Astrocyte (in vitro differentiated cells and primary cell): ENCODE data around the gene CD320. TPM values are rescaled to one million over a fixed set of nuclear protein-coding genes. Genes with fewer than 3 reads are reported as not detected.

ENCODE experiments used
- DNase-seq: peaks from one replicate; pipeline ENCODE4 v3.0.0-alpha.2; 2010; ENCODE audit warnings: low read depth
- FAIRE-seq: peaks from 2 replicates; lab custom pipeline; 2011; peaks lifted over from hg19 to GRCh38; lab: Jason Lieb, UNC
- H2AFZ ChIP-seq: 2 replicates; pipeline ENCODE4 v1.6.0; 2012; ENCODE audit warnings: low read depth, low read length, inconsistent platforms
- H3K27ac ChIP-seq: 2 replicates; pipeline ENCODE4 v1.5.1; 2011; ENCODE audit warnings: low read depth, low read length, inconsistent platforms
- H3K27me3 ChIP-seq: 2 replicates; pipeline ENCODE4 v1.6.0; 2011; ENCODE audit warnings: low read length, inconsistent platforms; ENCODE audit not compliant: insufficient read depth
- H3K36me3 ChIP-seq: 2 replicates; pipeline ENCODE4 v1.5.1; 2011; ENCODE audit warnings: low read length, inconsistent platforms; ENCODE audit not compliant: insufficient read depth
- H3K4me1 ChIP-seq: 2 replicates; pipeline ENCODE4 v1.5.1; 2011; ENCODE audit warnings: low read length, inconsistent platforms; ENCODE audit not compliant: insufficient read depth
- H3K4me2 ChIP-seq: 2 replicates; pipeline ENCODE4 v1.6.0; 2012; ENCODE audit warnings: low read length, inconsistent platforms
- H3K4me3 ChIP-seq: 2 replicates; pipeline ENCODE4 v1.5.1; 2011; ENCODE audit warnings: low read depth, mild to moderate bottlenecking, low read length, inconsistent platforms; ENCODE audit not compliant: insufficient read depth
- H3K79me2 ChIP-seq: 2 replicates; pipeline ENCODE4 v1.6.0; 2012; ENCODE audit warnings: mild to moderate bottlenecking, low read length, inconsistent platforms; ENCODE audit not compliant: insufficient read depth
- H3K9ac ChIP-seq: 2 replicates; pipeline ENCODE4 v1.6.0; 2012; ENCODE audit warnings: mild to moderate bottlenecking, low read length, inconsistent platforms
- H3K9me3 ChIP-seq: 2 replicates; pipeline ENCODE4 v1.5.1; 2012; ENCODE audit warnings: low read depth, mild to moderate bottlenecking, low read length, inconsistent platforms; ENCODE audit not compliant: insufficient read depth
- H4K20me1 ChIP-seq: 2 replicates; pipeline ENCODE4 v1.6.0; 2012; ENCODE audit warnings: low read length, inconsistent platforms; ENCODE audit not compliant: insufficient read depth
- H3K27ac Mint-ChIP-seq: one replicate; pipeline ENCODE4 v1.8.0; 2021; ENCODE audit warnings: mild to moderate bottlenecking, mixed read lengths; ENCODE audit not compliant: unreplicated experiment
- H3K27me3 Mint-ChIP-seq: one replicate; pipeline ENCODE4 v1.8.0; 2021; ENCODE audit warnings: low read depth, mixed read lengths; ENCODE audit not compliant: unreplicated experiment
- H3K36me3 Mint-ChIP-seq: one replicate; pipeline ENCODE4 v1.8.0; 2021; ENCODE audit warnings: low read depth, mixed read lengths; ENCODE audit not compliant: unreplicated experiment
- H3K4me1 Mint-ChIP-seq: one replicate; pipeline ENCODE4 v1.8.0; 2021; ENCODE audit warnings: low read depth, mixed read lengths; ENCODE audit not compliant: unreplicated experiment
- H3K4me3 Mint-ChIP-seq: one replicate; pipeline ENCODE4 v1.8.0; 2021; ENCODE audit warnings: mild to moderate bottlenecking, moderate library complexity, mixed read lengths; ENCODE audit not compliant: unreplicated experiment
- H3K9me3 Mint-ChIP-seq: one replicate; pipeline ENCODE4 v1.8.0; 2021; ENCODE audit warnings: mild to moderate bottlenecking, mixed read lengths; ENCODE audit not compliant: unreplicated experiment
- CTCF ChIP-seq: IDR thresholded peaks from 2 replicates; pipeline ENCODE4 v1.5.1; 2011; ENCODE audit warnings: low read depth, mild to moderate bottlenecking, inconsistent platforms, low read length, moderate library complexity; ENCODE audit not compliant: insufficient read depth
- EZH2 ChIP-seq: IDR thresholded peaks from 2 replicates; pipeline ENCODE4 v1.6.1; 2012; ENCODE audit warnings: mild to moderate bottlenecking, low read length, inconsistent platforms; ENCODE audit not compliant: insufficient read depth
- total RNA-seq: library from RNA; stranded (reverse); gene quantifications from 2 replicates; pipeline ENCODE4 v1.2.1, GENCODE V29; 2021

CD320 gene
- total RNA-seq, 1 donor from 2014 or later: 42.2 TPM

- no peak for FAIRE-seq
- Mint-ChIP-seq H3K4me3 (no peak overlapping the region), H3K27ac (no peak overlapping the region), H3K4me1 (peaks cover 3% of the 10 kb centered on the region), H3K9me3 (peaks cover 7% of the 10 kb centered on the region), H3K36me3 (peaks cover 8% of the 10 kb centered on the region), H3K27me3 (peaks cover 12% of the 10 kb centered on the region)
- no peak overlapping the region for H2AFZ ChIP-seq
- H3K27ac ChIP-seq: no peak overlapping the region
- H3K9me3 ChIP-seq: peaks cover 5% of the 10 kb centered on the region
- TF ChIP-seq EZH2 (no peak), CTCF (no peak)
- no peak overlapping the region for H3K4me2 ChIP-seq
- H3K79me2 ChIP-seq: peaks cover 34% of the 10 kb centered on the region
- H3K36me3 ChIP-seq: peaks cover 10% of the 10 kb centered on the region
- DNase-seq: no peak
- H3K4me1 ChIP-seq: peaks cover 16% of the 10 kb centered on the region
- no peaks in the 10 kb centered on the region for H3K27me3 ChIP-seq
- no peak overlapping the region for H3K4me3 ChIP-seq
- peaks cover 33% of the 10 kb centered on the region for H4K20me1 ChIP-seq
- no peak overlapping the region for H3K9ac ChIP-seq
Observed at GRCh38 chr19:8325454-8325853, 17.3 kb upstream of the CD320 start.

- no peak overlapping the region for H3K27ac ChIP-seq
- Mint-ChIP-seq H3K36me3 (peaks cover 8% of the 10 kb centered on the region), H3K27ac (no peak overlapping the region)
Observed at GRCh38 chr19:8324186-8325050, 16.3 kb upstream of the CD320 start.

More at GRCh38 chr19:8324186-8325050, 16.3 kb upstream of the CD320 start:
- Mint-ChIP-seq H3K9me3 (peaks cover 7% of the 10 kb centered on the region), H3K4me1 (peaks cover 7% of the 10 kb centered on the region), H3K4me3 (no peak overlapping the region), H3K27me3 (peaks cover 4% of the 10 kb centered on the region)
- Histone ChIP-seq H2AFZ (no peak overlapping the region), H3K4me3 (no peak overlapping the region), H4K20me1 (peaks cover 33% of the 10 kb centered on the region), H3K36me3 (peaks cover 10% of the 10 kb centered on the region), H3K9me3 (peaks cover 5% of the 10 kb centered on the region), H3K4me2 (no peak overlapping the region), H3K9ac (no peak overlapping the region), H3K4me1 (peaks cover 22% of the 10 kb centered on the region), H3K27me3 (no peaks in the 10 kb centered on the region), H3K79me2 (peaks cover 45% of the 10 kb centered on the region)
- TF ChIP-seq CTCF (no peak), EZH2 (no peak)
- no peak for FAIRE-seq
- DNase-seq: no peak
